Thyroid gland (tissue), 4 donors: ENCODE results near the gene LPAR1.

Experiments
- CTCF ChIP-seq, 6 experiments: fragments of 200-600 bp in 3 of 6; fragments of 450-650 bp in 3 of 6; sonication (generic) in 3 of 6; IDR thresholded peaks; one replicate each; pipeline ENCODE4 v1.5.1; 2016 to 2019; ENCODE audit warnings: antibody characterized with exemption in 6 of 6, mild to moderate bottlenecking in 2 of 6, inconsistent platforms in 1 of 6, moderate library complexity in 1 of 6
- POLR2A ChIP-seq, 2 donors: fragments of 450-650 bp; IDR thresholded peaks; one replicate each; pipeline ENCODE4 v1.6.1; 2017; ENCODE audit warnings: antibody characterized with exemption in 2 of 2, mild to moderate bottlenecking in 2 of 2, moderate library complexity in 1 of 2

GRCh38 chr9:110947491-110948044 is 90.7 kb downstream of the LPAR1 start:
- TF ChIP-seq CTCF (IDR thresholded peaks at IDR 0.05) (no peak), POLR2A (IDR thresholded peaks at IDR 0.05) (no peak)
